ENCODE data around the gene RPRD2.
"Not testable (repeated sequence)": the region's sequence is repeated elsewhere in the genome, so short reads cannot be mapped to it uniquely, and the experiment has no call there.

Gene RPRD2

GRCh38 chr1:150363426-150364230 lies at the start of gene RPRD2:
RPRD2 (plus strand) TSS chr1:150364147; CDS start chr1:150364715, 568 bp downstream.
- peak; percentile 98 for DNase-seq

DNA sequence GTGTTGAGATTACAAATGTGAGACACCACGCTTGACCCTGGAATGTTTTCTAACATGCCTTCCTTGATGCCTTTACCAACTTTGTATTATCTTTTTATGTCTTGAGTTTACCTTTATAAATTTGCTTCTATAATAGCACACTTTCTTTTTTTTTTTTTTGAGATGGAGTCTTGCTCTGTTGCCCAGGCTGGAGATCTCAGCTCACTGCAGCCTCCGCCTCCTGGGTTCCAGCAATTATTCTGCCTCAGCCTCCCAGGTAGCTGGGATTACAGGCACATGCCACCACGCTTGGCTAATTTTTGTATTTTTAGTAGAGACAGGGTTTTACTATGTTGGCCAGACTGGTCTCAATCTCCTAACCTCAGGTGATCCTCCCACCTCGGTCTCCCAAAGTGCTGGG lies 49.3 kb upstream of the RPRD2 start:
- DNase-seq: not testable (repeated sequence)

GRCh38 chr1:150320667-150320978 lies 43.3 kb upstream of the RPRD2 start:
- DNase-seq: no peak

- peak; percentile 34 for DNase-seq
These were observed 42.2 kb upstream of the RPRD2 start for GRCh38 chr1:150321826-150322166.

DNA sequence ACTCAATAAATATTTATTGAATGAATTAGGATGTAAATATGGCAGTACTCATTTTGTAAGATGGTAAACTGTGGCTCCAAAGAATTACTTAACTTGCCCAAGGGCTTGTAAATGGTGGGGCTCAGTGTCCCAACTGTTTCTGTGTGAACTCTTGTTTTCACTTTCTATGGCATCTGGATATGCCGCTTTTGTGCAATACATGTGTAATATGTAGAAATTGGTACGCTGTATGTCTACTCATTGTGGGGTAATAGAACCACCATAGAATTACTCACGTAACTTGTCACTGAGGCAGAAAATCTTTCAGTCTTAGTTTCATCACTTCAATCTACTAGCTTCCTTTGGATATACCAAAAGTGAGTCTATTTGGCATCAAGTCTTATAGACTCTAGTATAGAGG lies 41.6 kb upstream of the RPRD2 start:
- DNase-seq: no peak

GRCh38 chr1:150332651-150333290 lies 31.2 kb upstream of the RPRD2 start:
- DNase-seq: no peak

DNA sequence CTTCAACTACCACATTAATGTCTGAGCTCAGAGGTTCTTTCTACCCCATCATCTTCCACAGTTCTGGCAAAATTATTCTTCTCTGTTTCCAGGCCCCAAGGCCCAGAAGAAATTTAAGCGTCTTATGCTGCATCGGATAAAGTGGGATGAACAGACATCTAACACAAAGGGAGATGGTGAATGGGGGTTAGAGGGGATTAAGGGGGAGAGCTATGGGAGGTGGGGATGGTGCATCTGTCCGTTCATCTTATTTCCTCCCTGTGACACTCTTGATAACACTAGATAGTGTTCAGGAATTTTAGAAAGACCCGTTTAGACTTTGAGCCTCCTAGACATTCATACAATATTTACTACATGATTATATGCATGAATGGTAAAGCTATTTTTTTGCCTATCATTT lies 17.6 kb upstream of the RPRD2 start:
- no peak for DNase-seq

DNA sequence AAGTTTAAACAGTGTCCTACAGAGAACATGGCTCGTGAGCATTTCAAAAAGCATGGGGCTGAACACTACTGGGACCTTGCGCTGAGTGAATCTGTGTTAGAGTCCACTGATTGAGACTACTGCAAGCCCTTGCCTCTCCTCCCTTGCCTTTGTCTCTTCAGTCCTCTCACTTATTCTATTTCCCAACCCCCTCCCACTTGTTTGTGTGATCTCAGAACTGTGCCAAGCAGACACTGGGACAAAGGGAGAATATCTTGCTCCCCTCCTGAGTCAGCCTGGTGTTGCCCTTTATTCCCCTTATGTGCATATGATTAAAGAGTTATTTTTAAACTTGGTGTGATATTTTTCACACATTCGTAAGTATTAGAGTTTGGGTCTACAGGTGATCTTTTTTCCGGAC lies 11.1 kb upstream of the RPRD2 start:
- DNase-seq: no peak

DNA sequence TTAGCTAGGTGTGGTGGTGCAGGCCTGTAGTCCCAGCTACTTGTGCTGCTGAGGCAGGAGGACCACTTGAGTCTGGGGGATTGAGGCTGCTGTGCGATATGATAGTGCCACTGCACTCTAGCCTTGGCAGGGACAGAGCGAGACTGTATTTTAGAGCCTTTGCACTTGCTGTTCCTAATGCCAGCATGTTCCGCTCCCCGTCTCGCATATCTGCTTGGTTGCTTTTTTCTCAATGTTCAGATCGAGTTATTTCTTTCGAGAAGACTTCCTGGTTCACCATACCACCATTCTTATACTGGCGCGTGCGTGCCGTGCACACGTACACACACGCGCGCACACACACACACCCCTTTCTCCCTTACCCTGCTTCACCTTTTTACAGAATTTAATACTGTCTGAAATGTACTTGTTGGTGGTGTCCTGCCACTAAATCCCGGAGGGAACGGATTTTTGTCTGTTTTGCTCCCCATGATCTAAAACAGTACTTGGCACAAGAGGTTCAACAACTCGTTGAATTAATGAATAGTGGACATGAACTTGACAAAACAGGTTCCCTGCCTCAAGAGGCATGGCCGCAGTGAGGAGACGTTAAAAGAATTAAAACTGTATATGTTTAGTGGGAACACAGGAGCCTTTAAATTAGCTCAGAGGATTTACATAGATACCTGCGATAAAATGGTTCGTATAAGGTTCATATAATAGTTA lies 1.1 kb upstream of the RPRD2 start:
- DNase-seq: no peak

GRCh38 chr1:150364231-150365003 lies 470 bp downstream of the RPRD2 start:
- peak; percentile 88 for DNase-seq

DNA sequence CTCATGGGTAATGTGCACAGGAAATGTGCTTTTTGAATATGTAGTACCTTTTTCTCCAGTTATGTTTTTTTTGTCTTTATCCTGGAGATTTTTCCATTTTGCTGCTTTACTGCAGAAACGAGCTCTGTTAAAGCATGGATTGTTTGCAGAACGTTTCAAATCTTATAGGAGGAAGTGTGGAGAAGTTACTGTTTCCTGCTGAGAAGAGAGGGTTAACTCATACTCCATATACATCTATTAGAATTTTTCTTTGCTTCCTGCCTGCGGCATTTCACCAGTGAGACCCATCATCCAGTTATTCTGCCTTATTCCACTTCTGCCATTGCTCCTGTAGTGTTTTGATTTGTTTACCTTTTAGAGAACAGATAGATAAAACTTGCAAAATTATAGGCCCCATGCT lies 2.0 kb downstream of the RPRD2 start:
- DNase-seq: peak; percentile 22

DNA sequence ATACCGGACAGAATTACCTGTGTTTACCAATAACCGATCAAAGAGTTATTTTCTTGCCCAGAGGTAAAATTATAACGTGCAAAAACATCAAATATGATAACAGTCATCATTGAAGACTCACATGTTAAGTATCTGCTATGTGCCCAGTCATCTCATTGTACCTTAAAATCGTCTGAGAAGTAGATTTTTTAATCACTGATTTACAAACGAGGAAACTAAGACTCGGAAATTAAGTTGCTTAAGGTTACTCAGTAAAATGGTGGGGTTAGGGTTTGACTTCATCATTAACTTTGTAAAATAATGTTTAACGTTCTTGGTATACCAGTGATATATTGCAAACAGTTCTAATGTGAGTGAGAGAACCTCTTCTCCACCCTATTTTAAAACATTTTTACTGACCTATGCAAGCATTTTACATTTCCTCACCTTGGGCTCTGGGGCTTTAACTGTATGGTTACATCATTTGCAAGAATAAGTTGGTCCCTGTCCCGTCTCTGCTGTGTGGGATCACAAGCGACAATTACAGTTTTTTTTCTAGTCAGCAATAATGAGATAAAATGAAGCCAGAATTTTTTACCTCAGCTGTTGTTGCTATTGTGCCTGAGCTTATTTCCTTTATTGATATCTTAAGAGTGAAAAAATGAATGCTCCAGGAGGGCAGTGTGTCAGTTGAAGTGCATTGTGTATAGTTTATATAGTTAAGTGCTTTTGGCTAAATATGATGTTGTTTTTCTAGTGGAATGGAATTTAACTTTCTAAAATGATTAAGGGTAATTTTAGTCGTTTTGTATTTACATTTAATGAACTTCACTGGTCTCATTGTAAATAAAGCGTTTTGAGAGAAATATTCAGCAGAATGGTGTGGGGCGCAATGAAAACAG lies 2.7 kb downstream of the RPRD2 start:
- DNase-seq: peak; percentile 13

GRCh38 chr1:150371110-150371509 lies 7.2 kb downstream of the RPRD2 start:
- no peak for DNase-seq

DNA sequence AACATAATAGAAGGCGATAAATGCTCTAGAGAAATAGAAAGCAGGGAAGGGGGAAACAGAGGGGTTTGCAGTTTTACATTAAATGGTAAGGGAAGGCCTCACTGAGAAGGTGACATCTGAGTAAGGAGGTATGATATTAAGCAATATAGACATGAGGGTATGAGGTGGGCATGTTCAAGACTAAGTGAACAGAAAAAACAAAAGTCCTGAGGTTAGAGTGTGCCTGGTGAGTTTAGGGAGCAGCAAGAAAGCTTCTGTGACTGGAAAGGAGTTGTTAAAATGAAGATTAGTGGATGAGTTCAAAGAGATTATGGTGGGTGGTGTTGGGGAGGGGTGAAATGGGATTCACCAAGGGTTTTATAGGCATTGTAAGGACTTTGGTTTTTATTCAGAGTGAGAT lies 8.6 kb downstream of the RPRD2 start:
- no peak for DNase-seq

DNA sequence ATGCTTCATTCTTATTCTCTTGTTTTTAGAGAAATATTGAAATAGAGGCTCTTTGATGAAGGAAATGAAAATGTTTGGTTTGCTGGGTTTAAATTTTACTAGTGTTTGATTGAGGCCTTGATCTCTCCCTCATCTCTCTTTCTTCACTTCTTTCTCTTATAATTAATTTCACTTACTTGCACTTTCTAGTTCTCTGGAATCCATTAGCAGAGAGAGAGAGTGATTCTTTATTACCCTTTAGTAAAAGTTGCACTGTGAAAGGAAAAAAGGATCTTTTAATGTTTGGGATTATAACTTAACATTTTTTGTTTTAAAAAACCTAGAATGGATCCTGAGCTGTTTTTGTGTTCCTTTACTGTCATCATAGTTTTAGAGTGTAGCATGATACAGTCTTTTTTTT lies 12.2 kb downstream of the RPRD2 start:
- DNase-seq: no peak

GRCh38 chr1:150383631-150384324 lies 19.8 kb downstream of the RPRD2 start:
- DNase-seq: no peak

DNA sequence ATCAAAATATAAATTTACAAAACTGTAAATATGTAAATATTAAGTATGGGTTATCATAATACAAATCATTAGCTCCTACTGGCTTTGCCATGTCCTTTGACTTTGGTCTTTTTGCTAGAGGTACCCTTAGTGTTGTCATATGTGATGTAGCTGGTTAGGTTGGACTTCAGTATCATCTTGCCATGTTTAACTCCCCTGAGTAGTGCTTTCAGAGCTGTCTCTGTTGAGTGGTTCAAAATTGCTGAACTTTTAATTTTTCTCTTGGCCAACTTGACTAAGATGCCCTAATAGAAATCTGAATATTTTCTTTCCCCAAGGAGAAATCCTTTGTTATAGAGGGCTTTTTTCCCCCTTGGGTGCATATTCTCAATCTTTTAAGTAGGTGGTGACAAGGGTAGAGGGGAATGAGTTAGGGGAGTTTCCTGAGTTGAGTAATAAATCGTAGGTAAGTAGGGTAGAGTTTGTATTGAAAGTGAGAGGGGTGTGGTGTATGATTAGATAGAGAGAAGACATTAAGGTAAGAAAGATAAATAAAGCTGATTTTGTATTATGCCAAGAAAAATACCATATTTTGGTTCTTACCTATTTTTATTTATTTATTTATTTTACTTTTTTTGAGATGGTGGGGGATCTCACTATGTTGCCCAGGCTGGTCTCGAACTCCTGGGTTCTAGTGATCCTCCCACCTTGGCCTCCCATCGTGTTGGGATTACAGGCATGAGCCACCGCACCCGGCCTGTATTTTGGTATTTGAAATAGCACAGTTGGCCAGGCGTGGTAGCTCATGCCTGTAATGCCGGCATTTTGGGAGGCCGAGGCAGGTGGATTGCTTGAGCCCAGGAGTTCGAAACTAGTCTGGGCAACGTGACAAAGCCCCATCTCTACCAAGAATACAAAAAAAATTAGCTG lies 21.8 kb downstream of the RPRD2 start:
- DNase-seq: no peak

- DNase-seq: no peak
These were observed 22.6 kb downstream of the RPRD2 start for GRCh38 chr1:150386592-150386991.

DNA sequence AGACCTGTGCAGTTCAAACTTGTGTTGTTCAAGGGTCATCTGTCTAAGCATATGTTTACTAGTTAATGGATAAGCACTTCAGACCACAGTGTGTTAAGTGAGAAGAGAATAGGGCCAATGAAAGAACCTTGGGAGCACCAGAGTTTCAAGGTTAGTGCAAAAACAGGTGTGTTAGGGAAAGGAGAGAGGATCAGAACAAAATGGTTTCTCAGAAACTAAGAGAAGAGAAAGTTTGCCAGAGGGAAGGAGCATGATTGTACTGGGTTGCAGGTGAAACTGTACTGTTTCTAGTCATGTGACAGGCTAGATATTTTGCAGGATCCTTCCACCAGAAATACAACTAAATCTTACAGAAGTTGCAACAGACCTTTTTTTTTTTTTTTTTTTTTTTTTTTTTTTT lies 23.3 kb downstream of the RPRD2 start:
- no peak for DNase-seq

- no peak for DNase-seq
These were observed 24.3 kb downstream of the RPRD2 start for GRCh38 chr1:150388241-150388640.

DNA sequence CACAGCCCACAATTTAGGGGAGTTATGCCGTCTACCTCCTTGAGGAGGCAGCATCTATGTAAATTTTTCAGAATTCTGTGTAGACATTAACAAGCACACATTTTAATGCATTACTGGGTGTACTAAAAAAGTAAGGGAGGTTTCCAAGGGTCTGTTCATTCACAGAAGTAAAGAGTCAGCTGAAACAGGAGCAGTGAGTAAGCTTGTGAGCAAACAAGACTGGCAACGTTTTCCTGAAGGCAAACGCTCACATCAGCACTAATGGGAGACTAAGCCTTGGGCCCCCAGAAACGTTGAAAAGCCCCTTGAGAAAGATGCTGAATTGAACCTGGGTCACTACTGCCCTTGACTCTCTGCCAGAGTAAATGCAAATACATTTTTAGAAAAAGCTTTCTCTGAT lies 25.7 kb downstream of the RPRD2 start:
- DNase-seq: no peak
